Vagina (tissue), 2 donors: ENCODE data around the gene OR6X1. TPM values are rescaled to one million over a fixed set of nuclear protein-coding genes. Genes with fewer than 3 reads are reported as not detected.

Source experiments
- DNase-seq, 2 donors: peaks; one replicate each; pipeline ENCODE4 v3.0.0-alpha.2; 2017; ENCODE audit errors: extremely low spot score in 2 of 2
- H3K27ac ChIP-seq: fragments of 200-600 bp; sonication (generic); one replicate; pipeline ENCODE4 v1.5.1; 2019
- H3K27me3 ChIP-seq: fragments of 200-600 bp; sonication (generic); one replicate; pipeline ENCODE4 v1.5.1; 2019
- H3K36me3 ChIP-seq, 2 donors: fragments of 200-600 bp; sonication (generic); one replicate each; pipeline ENCODE4 v1.5.1; 2017 to 2019
- H3K4me1 ChIP-seq: fragments of 200-600 bp; sonication (generic); one replicate; pipeline ENCODE4 v1.5.1; 2019
- H3K4me3 ChIP-seq, 2 donors: fragments of 200-600 bp; sonication (generic); 1 replicate in 1 of 2; 2 replicates in 1 of 2; pipeline ENCODE4 v1.5.1; 2016 to 2019
- H3K9me3 ChIP-seq: fragments of 200-600 bp; sonication (generic); one replicate; pipeline ENCODE4 v1.5.1; 2019
- CTCF ChIP-seq, 3 experiments: fragments of 450-650 bp in 2 of 3; fragments of 200-600 bp in 1 of 3; sonication (generic) in 1 of 3; IDR thresholded peaks; one replicate each; pipeline ENCODE4 v1.5.1; 2017 to 2019; ENCODE audit warnings: antibody characterized with exemption in 3 of 3, mild to moderate bottlenecking in 2 of 3, moderate library complexity in 2 of 3
- POLR2A ChIP-seq, 2 donors: fragments of 450-650 bp; IDR thresholded peaks; one replicate each; pipeline ENCODE4 v1.6.1; 2017; ENCODE audit warnings: antibody characterized with exemption in 2 of 2, mild to moderate bottlenecking in 2 of 2, moderate library complexity in 2 of 2
- POLR2AphosphoS5 ChIP-seq, 2 donors: sonication (generic); formaldehyde crosslinking; IDR thresholded peaks; one replicate each; pipeline ENCODE4 v1.9.0; 2017; ENCODE audit warnings: antibody characterized with exemption in 2 of 2, mild to moderate bottlenecking in 2 of 2, low read depth in 1 of 2; ENCODE audit not compliant: insufficient read depth in 1 of 2
- intact Hi-C: fragments of 100-400 bp; cut with DNase I; formaldehyde crosslinking; loops from one replicate; pipeline ENCODE4 v1.15.1; 2023
- total RNA-seq: library from RNA; depleted of rRNA; stranded (reverse); fragments of >200 nt; gene quantifications from one replicate; pipeline ENCODE4 v1.2.3, GENCODE V29; 2016

Gene OR6X1
- total RNA-seq, 1 donor from 2014 or later: not detected

GRCh38 chr11:123770712-123771111 lies 16.4 kb upstream of the OR6X1 start:
- Histone ChIP-seq H3K27me3 (no peaks in the 10 kb centered on the region), H3K27ac (no peak overlapping the region), H3K9me3 (no peaks in the 10 kb centered on the region), H3K4me1 (no peaks in the 10 kb centered on the region), H3K36me3 (no peaks in the 10 kb centered on the region), H3K4me3 (no peak overlapping the region)
- no peak for TF ChIP-seq POLR2A (IDR thresholded peaks at IDR 0.05)
- no peak for TF ChIP-seq CTCF (IDR thresholded peaks at IDR 0.05)
- no peak for TF ChIP-seq POLR2AphosphoS5 (IDR thresholded peaks at IDR 0.05; ENCODE audit: insufficient read depth in 1 of 2, low read depth in 1 of 2)
- DNase-seq: no peak
- intact Hi-C loops: no loop called here

- no peak overlapping the region for H3K4me3 ChIP-seq
- TF ChIP-seq POLR2AphosphoS5 (IDR thresholded peaks at IDR 0.05; ENCODE audit: insufficient read depth in 1 of 2, low read depth in 1 of 2) (no peak), POLR2A (IDR thresholded peaks at IDR 0.05) (no peak), CTCF (IDR thresholded peaks at IDR 0.05) (no peak)
- DNase-seq: no peak
- no peaks in the 10 kb centered on the region for H3K27me3 ChIP-seq
- intact Hi-C loops: no loop called here
- H3K27ac ChIP-seq: no peak overlapping the region
- no peaks in the 10 kb centered on the region for H3K4me1 ChIP-seq
- H3K9me3 ChIP-seq: peaks cover 7% of the 10 kb centered on the region
- H3K36me3 ChIP-seq: no peaks in the 10 kb centered on the region
Measured at GRCh38 chr11:123765601-123766000, 11.3 kb upstream of the OR6X1 start.

- H3K4me3 ChIP-seq: no peak overlapping the region
- no peak for TF ChIP-seq POLR2A (IDR thresholded peaks at IDR 0.05)
- no peak for TF ChIP-seq POLR2AphosphoS5 (IDR thresholded peaks at IDR 0.05; ENCODE audit: insufficient read depth in 1 of 2, low read depth in 1 of 2)
- no peak for TF ChIP-seq CTCF (IDR thresholded peaks at IDR 0.05)
- no peak overlapping the region for H3K27ac ChIP-seq
- H3K36me3 ChIP-seq: no peaks in the 10 kb centered on the region
- intact Hi-C loops: no loop called here
- no peak for DNase-seq
- H3K4me1 ChIP-seq: no peaks in the 10 kb centered on the region
- peaks cover 7% of the 10 kb centered on the region for H3K9me3 ChIP-seq
- no peaks in the 10 kb centered on the region for H3K27me3 ChIP-seq
Measured at GRCh38 chr11:123762422-123762821, 8.1 kb upstream of the OR6X1 start.

GRCh38 chr11:123760894-123761293 lies 6.6 kb upstream of the OR6X1 start:
- DNase-seq: no peak
- peaks cover 7% of the 10 kb centered on the region for H3K9me3 ChIP-seq
- TF ChIP-seq POLR2AphosphoS5 (IDR thresholded peaks at IDR 0.05; ENCODE audit: insufficient read depth in 1 of 2, low read depth in 1 of 2) (no peak), POLR2A (IDR thresholded peaks at IDR 0.05) (no peak), CTCF (IDR thresholded peaks at IDR 0.05) (no peak)
- H3K27ac ChIP-seq: no peak overlapping the region
- intact Hi-C loops: no loop called here
- H3K36me3 ChIP-seq: no peaks in the 10 kb centered on the region
- no peaks in the 10 kb centered on the region for H3K27me3 ChIP-seq
- H3K4me3 ChIP-seq: no peak overlapping the region
- H3K4me1 ChIP-seq: no peaks in the 10 kb centered on the region

- no peak overlapping the region for H3K4me3 ChIP-seq
- no peak for DNase-seq
- no peak overlapping the region for H3K27ac ChIP-seq
- TF ChIP-seq POLR2AphosphoS5 (IDR thresholded peaks at IDR 0.05; ENCODE audit: insufficient read depth in 1 of 2, low read depth in 1 of 2) (no peak), POLR2A (IDR thresholded peaks at IDR 0.05) (no peak), CTCF (IDR thresholded peaks at IDR 0.05) (no peak)
- H3K27me3 ChIP-seq: no peaks in the 10 kb centered on the region
- H3K9me3 ChIP-seq: peaks cover 7% of the 10 kb centered on the region
- H3K4me1 ChIP-seq: no peaks in the 10 kb centered on the region
- intact Hi-C loops: no loop called here
- H3K36me3 ChIP-seq: no peaks in the 10 kb centered on the region
Measured at GRCh38 chr11:123757976-123758375, 3.7 kb upstream of the OR6X1 start.
